Measurements from ENCODE around the gene COX19.

GRCh38 chr7:937856-938484, 37.4 kb downstream of the COX19 start:
- no peak for TF ChIP-seq CTCF (IDR thresholded peaks at IDR 0.05 in 4 of 5, conservative IDR thresholded peaks at IDR 0.05 in 1 of 5)
- no peak for TF ChIP-seq POLR2A (IDR thresholded peaks at IDR 0.05)

Measured in gastrocnemius medialis (tissue), 4 donors.